HG02678 (cell line): ENCODE data around the gene DPH6.
"Not testable (repeated sequence)": the region's sequence is repeated elsewhere in the genome, so short reads cannot be mapped to it uniquely, and the experiment has no call there.

Experiments used
- ATAC-seq: cut with Tn5 transposase; IDR thresholded peaks from one replicate; pipeline ENCODE4 v1.9.1; 2021; ENCODE audit warnings: mild to moderate bottlenecking, moderate library complexity; ENCODE audit not compliant: unreplicated experiment

DPH6 gene

GRCh38 chr15:35351059-35351458 lies 194.9 kb downstream of the DPH6 start:
- no peak for ATAC-seq

- no peak for ATAC-seq
Observed at GRCh38 chr15:35349916-35350315, 196.0 kb downstream of the DPH6 start.

GRCh38 chr15:35330916-35331315 lies 215.0 kb downstream of the DPH6 start:
- no peak for ATAC-seq

GRCh38 chr15:35330048-35330695 lies 215.8 kb downstream of the DPH6 start:
- no peak for ATAC-seq

- no peak for ATAC-seq
Observed at GRCh38 chr15:35329521-35329961, 216.4 kb downstream of the DPH6 start.

GRCh38 chr15:35328836-35329235 lies 217.1 kb downstream of the DPH6 start:
- not testable (repeated sequence) for ATAC-seq

- ATAC-seq = no peak
Observed at GRCh38 chr15:35327789-35328188, 218.2 kb downstream of the DPH6 start.

- ATAC-seq = no peak
Observed at GRCh38 chr15:35325374-35325941, 220.5 kb downstream of the DPH6 start.

- ATAC-seq = no peak
Observed at GRCh38 chr15:35323141-35323540, 222.8 kb downstream of the DPH6 start.

GRCh38 chr15:35321926-35322325 lies 224.0 kb downstream of the DPH6 start:
- ATAC-seq = no peak

- no peak for ATAC-seq
Observed at GRCh38 chr15:35320911-35321310, 225.1 kb downstream of the DPH6 start.
